Hematopoietic multipotent progenitor cell treated with erythropoietin and hydrocortisone succinate and interleukin-3 and kit ligand, for 17 days (in vitro differentiated cells): ENCODE data around the gene MAP1LC3B.

Source experiments
- DNase-seq: peaks from one replicate; pipeline ENCODE4 v3.0.0-alpha.2; 2015; ENCODE audit warnings: low spot score

MAP1LC3B gene

GRCh38 chr16:87409781-87410180 lies 17.6 kb downstream of the MAP1LC3B start:
- DNase-seq, result no peak

GRCh38 chr16:87410530-87410929 lies 18.4 kb downstream of the MAP1LC3B start:
- no peak for DNase-seq

- DNase-seq, result no peak
Observed at GRCh38 chr16:87410968-87411367, 18.8 kb downstream of the MAP1LC3B start.

DNA sequence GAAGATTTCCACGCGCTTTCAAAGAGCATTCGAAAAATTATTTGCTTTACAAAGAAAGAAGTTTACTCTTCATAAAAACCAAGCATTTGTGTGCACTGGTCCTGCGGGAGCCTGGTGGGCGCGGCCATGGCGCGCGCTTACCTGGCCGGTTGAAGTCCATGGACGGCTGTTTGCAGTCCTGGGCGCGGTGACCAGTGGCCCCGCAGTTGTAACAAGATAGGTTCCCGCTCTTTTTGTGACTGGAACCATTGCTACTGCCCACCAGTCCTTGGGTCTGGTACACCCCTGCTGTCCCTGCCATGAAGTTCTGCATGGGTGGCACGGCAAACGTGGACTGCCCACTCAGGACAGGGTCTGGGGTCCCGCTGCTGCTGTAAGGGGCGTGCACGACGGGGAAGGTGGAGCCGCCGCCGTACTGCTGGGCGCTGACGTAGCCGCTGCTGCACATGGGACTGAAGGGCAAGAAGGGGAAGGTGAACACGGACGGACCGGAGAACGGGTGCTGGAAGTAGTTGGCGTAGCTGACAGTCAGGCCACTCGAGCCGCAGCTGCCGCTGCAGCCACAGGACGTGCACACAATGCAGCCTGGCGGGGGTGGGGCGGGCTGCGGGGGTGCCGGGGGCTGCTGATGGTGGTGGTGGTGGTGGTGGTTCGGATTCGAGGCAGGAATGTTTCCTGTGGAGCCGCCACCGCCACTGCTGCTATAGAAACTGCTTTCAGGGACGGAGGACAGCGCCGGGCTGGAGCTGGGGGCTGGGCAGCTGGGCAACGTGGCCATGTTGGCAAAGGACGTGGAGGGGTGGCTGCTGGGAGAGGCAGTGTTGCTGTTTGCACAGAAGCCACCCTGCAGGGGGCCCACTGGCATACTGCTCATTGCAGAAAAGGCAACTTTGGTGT lies 19.5 kb downstream of the MAP1LC3B start:
- DNase-seq, result no peak

GRCh38 chr16:87412371-87412995 lies 20.3 kb downstream of the MAP1LC3B start:
- no peak for DNase-seq

DNA sequence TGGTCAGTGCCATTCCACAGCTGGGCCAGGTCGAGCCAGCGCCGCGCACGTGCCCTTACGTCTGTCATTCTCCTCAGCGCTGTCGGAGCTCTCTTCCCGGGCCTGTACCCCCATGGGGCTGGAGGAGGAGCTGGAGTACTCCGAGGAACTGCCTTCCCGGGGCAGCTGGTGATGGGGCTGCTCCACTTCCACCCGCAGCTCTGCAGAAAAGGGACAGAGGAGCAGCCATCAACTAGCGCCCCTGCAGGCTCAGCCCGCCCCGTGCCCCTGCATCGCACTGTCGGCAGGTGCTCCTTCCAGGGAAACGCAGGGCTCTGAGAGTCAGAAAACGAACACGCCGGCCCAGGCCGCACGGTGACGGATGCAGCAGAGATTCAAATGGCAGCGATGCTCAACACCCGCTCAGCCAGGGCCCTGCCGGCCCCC lies 20.9 kb downstream of the MAP1LC3B start:
- DNase-seq, result no peak

GRCh38 chr16:87414251-87414680 lies 22.1 kb downstream of the MAP1LC3B start:
- no peak for DNase-seq

DNA sequence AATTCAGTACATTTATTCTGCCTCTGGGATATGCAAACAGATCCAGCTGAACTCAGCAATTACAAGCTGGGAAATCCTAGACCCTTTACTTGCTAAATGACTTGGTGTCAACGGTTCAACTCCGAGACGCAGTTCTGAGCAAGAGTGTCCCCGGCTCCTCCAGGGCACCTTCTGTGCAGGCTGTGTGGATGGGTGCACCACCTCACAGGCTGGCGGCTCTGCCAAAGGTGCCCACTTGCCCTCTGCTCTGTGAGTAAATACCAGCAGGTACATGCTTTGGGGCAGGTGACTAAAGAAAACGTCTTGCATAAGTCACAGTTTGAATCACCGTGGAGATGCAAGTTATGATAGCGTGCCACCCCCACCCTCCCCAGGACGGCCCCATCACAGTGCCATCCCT lies 23.3 kb downstream of the MAP1LC3B start:
- no peak for DNase-seq

GRCh38 chr16:87416826-87417527 lies 24.8 kb downstream of the MAP1LC3B start:
- DNase-seq, result no peak

GRCh38 chr16:87417528-87417910 lies 25.4 kb downstream of the MAP1LC3B start:
- DNase-seq, result no peak

DNA sequence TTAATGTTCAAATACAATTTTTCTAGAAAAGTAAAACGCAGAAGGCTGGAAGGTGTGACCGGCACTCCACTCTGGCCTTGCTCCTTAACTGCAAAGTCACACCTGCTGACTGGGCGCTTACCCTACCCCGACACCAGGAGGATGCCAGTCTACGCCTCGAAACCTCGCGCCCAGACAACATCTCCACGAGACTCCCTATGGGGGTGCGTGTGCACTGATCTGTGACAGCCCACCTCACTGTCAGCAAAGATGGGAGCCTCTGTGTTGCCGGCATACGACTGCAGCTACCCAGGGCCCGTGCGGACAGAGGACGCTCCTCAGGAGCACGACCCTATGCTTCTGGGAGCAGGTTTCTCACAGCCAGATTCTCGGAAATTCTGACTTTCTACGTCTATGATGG lies 26.1 kb downstream of the MAP1LC3B start:
- no peak for DNase-seq

- no peak for DNase-seq
Observed at GRCh38 chr16:87418644-87419043, 26.5 kb downstream of the MAP1LC3B start.

DNA sequence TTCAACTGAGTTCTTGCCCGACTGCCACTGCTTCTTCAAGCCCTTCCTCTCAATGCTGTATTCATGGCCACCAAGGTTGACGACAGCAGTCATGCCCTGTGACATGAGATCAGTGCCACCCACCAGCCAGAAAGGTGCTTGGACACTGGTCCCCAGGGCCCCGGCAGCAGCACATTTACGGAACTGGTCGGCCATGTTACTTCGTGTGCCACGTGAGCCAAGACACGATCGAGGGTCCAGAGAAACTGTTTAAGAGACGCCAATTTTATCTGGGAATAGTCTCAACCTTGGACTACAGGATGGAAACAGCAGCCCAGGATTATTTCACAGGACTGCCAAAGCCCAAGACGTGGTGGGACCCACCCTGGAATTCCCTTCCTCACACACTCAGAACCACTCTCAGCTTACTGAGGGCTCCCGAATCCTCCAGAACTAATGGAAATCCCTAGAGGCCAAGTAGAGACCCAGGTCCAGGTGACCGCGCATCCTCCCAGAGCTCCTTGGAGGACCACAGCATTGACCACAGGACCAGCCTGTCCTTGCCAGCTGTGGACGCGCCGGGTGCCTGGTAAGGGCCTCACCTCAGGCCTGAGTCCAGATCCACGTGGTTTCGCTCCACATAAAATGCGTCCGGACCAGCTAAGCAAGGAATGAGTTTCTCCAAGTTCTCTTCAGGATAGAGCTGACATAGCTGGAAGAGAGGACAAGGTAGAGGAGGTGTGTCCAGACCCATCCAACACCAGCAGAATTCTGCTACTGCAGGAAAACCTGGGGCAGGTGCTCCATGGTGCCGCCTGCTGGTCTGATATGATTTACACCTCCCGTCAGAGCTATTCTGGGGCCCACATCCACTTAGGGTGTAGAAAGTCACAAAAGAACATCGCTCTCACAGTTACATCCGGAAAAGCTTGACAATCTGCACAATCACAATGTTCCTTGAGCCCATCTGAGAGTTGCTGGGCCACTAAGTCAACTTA lies 28.2 kb downstream of the MAP1LC3B start:
- no peak for DNase-seq

DNA sequence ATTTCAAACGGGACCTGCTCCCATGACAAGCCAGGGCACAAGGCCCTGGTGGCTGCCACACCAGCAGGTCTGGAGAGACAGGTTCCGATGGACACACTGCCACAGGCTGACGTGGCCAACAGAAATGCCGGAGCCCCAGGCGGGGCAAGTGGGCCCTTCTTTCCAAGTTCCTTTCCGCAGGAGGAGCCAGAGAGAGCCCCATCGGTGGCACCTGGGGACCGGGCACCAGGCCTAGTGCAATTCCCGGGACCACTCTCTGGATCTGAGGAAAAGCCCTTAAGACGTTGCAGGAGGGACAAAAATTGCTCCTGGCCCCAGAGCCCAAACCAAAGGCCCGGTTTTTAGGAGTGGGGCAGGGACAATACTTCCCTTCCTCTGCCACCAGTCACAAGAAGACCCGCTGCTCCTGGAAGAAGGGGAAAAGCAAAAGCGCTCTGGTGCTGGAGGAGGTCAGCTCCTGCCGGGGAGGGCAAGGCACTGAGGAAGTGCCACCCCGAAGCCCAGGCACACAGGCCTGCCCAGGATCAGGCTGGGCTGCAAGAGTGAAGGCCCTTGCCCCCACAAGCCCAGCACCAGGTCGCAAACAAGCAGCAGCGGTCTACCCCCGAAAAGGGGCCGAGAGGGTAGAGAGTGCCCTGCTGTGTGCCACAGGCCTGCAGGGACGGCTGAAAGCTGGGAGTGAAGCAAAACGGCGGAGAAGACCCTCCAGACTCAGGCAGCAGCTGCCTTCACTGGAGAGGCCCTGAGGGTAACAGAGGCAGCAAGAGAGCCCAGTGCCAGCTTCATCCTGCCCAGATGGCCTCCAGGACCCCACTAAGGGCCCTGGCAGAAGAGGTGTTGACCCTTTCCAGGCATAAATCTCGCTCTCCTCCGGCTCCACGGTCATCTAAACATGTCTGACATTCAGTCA lies 29.1 kb downstream of the MAP1LC3B start:
- no peak for DNase-seq

DNA sequence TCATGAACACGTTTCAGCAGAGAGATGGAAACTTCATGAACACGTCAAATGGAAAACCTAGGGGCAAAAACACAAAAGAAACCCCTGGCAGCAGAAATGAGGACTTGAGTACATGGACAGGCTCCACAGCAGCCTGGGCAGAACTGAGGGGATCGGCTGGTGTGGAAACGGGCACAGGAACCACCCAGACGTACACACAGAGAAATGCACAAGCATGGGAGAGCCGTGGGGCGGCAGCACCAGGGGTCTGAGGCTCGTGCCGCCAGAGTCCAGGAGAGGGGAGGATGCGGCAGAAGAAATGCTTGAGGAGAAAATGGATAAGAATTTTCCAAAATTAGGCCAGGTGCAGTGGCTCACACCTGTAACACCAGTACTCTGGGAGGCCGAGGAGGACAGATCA lies 30.0 kb downstream of the MAP1LC3B start:
- no peak for DNase-seq

- no peak for DNase-seq
Observed at GRCh38 chr16:87423429-87423828, 31.3 kb downstream of the MAP1LC3B start.

GRCh38 chr16:87424266-87424665 lies 32.1 kb downstream of the MAP1LC3B start:
- DNase-seq, result no peak

- no peak for DNase-seq
Observed at GRCh38 chr16:87425941-87426340, 33.8 kb downstream of the MAP1LC3B start.

GRCh38 chr16:87426423-87427215 lies 34.5 kb downstream of the MAP1LC3B start:
- no peak for DNase-seq

- DNase-seq, result no peak
Observed at GRCh38 chr16:87431926-87432325, 39.8 kb downstream of the MAP1LC3B start.
